ENCODE results near the gene SF3B6.

The SF3B6 gene

GRCh38 chr2:24020244-24020643 lies 55.9 kb downstream of the SF3B6 start:
- DNase-seq (ENCODE audit: low read depth in 2 of 2) = no peak

GRCh38 chr2:24019729-24020128 lies 56.4 kb downstream of the SF3B6 start:
- DNase-seq (ENCODE audit: low read depth in 2 of 2) = no peak

DNA sequence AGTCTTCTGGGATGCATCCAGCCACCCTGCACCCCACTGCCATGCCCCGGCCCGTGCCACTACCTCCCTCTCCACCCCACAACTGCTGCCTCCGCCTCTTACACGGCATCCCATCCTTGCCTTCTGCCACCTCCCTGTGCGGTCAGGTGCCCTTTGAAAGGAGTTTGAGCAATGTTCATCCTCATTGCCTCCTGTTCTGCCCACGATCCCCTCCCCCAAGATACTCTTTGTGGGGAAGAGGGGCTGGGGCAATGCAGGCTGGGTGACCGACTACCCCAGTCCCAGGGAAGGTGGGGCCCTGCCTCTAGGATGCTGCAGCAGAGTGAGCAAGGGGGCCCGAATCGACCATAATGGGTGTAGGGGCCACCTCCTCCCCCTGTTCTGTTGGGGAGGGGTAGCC lies 57.9 kb downstream of the SF3B6 start:
- no peak for DNase-seq (ENCODE audit: low read depth in 2 of 2)

DNA sequence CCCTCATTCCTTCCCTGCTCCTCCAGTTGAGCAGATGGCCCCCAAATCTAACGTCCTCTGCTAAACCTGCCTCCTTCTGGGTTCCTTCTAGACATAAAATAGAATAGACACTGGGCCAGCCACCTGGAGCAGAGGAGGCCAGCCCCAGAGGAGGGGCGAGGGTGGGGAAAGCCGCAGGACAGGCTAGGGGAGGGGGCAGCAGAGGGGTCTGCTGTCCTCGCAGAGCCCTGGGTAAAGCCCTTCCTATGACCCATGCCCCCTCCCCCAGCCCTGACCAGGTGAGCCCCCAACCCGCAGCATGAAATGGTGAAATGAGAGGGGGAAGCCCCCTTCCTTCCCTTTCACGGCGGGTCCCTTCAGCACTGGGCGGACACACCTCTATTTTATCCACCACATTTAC lies 58.4 kb downstream of the SF3B6 start:
- DNase-seq (ENCODE audit: low read depth in 2 of 2) = no peak

All from activated CD8-positive, alpha-beta memory T cell treated with anti-CD3 and anti-CD28 coated beads for 4 hours (primary cell).